GM19324 (cell line): ENCODE results near the gene PMIS2.

ENCODE experiments used
- ATAC-seq: cut with Tn5 transposase; IDR thresholded peaks from one replicate; pipeline ENCODE4 v1.9.1; 2021; ENCODE audit warnings: mild to moderate bottlenecking, moderate library complexity; ENCODE audit not compliant: unreplicated experiment, low FRiP score

Gene PMIS2

DNA sequence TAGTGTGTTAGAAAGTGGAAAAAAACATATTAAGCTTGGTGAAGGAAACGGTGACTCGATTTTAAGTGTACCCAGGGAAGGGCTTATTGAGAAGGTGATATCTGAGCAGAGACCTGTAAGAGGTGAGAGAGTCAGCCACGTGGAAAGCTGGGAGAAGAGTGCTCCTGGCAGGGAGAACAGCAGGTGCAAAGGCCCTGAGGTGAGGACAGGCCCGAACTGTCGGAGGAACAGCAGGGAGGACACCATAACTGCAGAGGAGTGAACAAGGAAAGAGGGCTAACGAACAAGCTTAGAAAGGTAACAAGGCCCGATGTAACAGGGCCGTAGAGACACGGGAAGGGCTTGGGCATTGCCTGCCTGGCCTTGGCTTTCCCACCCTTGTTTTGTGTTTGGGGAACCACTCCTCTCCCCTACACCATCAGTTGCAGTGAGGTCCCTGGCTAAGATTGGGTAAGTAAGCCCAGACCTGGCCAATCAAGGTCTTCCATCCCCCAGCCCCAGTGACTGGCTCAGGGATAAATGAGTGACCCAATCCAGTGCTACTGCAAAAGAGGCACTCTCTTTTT, 29.9 kb upstream of the PMIS2 start:
- no peak for ATAC-seq

- no peak for ATAC-seq
Observed at GRCh38 chr19:35556846-35557538, 29.0 kb upstream of the PMIS2 start.

GRCh38 chr19:35557539-35558399, 28.2 kb upstream of the PMIS2 start:
- ATAC-seq: no peak

DNA sequence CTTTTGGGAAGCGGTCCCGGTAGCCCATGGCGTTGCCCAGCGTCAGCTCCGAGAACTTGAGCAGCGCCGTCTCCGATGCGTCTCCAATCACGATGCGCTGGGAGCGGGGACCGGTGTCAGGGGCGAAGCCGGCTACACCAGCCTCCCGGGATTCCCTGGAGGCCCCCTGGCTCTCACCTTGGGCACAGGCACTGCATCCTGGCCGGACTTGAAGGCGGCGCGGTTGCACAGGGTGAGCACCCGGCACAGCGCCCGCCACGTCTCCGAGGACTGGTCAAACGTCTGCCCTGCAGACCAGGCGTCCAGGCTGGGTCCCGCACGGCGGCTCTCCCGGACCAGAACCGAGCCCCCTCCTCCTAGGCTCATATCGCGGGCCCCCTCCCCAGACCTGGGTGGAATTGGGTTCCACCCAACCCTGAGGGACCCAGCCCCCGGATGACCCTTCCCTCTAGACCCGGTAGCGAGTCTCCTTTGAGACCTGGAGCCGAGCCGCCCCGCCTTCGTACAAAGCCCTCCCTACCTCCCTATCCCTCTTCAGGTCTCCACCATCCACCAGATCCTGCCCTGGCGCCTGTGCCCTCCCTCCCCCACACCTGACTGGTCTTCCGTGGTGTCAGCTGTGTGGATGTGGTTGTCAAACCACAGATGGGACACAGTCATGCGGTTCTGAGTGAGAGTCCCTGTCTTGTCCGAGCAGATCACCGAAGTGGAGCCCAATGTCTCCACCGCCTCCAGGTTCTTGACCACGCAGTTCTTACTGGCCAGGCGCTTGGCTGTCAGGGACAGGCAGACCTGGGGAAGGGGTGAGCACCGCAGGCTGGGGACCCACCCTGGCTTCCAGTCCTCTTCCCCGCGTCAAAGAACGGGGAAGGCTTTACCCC, 27.3 kb upstream of the PMIS2 start:
- ATAC-seq: no peak

DNA sequence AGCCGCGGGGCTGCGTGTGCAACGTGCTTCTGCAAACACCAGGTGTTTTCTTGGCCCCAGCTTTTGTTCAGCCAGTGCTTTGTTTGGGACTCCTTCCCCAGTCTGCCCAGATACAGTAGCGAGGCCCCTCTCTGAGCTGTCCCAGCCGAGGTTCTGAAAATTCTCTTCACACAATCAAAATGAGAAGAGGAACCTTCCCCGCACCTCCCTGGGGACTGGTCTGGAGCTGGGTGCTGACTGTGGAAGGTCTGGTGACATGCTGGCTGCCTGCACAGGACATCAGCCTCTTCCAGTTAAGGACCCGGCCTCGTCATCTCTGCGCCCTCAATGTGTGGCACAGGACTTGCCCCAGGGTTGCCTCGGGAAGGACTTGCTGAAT, 26.7 kb upstream of the PMIS2 start:
- ATAC-seq: no peak

DNA sequence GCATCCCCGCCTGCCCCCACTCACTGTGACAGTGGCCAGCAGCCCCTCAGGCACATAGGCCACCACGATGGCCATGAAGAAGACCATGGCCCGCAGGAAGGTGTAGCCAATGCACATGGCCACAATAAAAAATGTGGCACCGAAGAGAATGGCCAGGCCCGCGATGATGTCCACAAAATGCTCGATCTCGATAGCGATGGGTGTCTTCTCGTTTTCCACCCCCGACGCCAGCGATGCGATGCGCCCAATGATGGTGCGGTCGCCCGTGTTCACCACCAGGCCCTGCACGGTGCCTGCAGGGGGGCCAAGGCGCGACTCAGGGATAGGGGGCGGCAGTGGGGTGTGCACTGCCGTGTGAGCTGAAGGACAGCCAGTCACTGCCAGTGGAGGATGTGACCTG, 26.2 kb upstream of the PMIS2 start:
- no peak for ATAC-seq

- ATAC-seq: no peak
Observed at GRCh38 chr19:35560271-35560670, 25.7 kb upstream of the PMIS2 start.

GRCh38 chr19:35560677-35561076, 25.3 kb upstream of the PMIS2 start:
- ATAC-seq: no peak

GRCh38 chr19:35561436-35561835, 24.5 kb upstream of the PMIS2 start:
- ATAC-seq: no peak

GRCh38 chr19:35562336-35562735, 23.6 kb upstream of the PMIS2 start:
- no peak for ATAC-seq

- no peak for ATAC-seq
Observed at GRCh38 chr19:35562776-35563175, 23.2 kb upstream of the PMIS2 start.

GRCh38 chr19:35563207-35563829, 22.7 kb upstream of the PMIS2 start, which contains the start of gene ATP4A:
Gene ATP4A (minus strand): TSS chr19:35563658. CDS start chr19:35563629, 29 bp downstream.
- ATAC-seq: no peak

DNA sequence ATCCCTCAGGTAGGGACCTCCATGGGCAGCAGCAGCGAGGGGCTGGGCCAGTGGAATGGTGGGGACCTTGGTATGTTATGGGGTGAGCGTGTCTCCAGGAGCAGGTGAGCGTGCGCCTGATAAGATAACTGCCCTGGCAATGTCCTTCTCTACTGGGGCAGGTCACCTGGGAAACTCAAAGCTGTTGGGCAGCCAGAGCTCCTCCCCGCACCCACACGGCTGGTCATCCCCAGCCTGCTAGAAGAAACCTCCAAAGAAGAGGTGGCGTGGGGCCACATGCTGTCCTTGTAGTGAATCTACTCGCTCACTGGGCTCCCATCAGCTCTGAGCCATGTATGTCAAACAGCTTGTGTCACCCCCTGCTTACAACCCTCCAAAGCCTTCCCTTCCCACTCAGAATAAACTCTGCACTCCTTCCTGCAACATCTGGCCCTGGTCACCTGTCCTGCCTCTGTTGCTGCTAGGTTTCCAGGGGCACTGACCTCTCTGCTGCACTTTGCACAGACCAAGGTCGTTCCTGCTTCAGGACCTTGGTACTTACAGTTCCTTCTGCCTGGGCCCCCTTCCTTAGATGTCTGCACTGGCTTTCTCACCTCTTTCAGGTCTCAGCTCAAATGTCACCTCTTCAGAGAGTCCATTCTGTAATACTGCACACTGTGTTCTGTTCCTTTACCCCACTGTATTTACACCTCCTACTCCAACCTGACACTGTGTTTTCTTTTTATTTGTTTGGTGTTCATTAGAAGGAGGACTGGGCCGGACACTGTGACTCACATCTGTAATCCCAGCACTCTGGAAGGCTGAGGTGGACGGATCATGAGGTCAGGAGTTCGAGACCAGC, 20.7 kb upstream of the PMIS2 start:
- ATAC-seq: no peak

DNA sequence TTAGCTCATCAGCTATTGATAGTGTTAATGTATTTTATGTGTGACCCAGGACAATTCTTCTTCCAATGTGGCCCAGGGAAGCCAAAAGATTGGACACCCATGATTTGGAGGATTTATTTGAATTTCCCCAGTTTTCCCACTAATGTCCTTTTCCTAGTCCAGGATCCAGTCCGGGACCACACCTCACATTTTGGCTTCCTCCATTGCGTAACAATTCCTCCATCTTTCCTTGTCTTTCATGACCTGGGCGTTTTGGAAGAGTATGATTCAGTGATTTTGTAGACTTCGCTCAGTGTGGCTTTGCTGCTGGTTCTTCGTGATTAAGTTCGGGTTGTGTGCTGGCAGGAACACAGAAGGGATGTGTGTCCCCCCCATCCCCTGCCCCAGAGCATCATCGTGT, 19.2 kb upstream of the PMIS2 start:
- ATAC-seq: no peak

DNA sequence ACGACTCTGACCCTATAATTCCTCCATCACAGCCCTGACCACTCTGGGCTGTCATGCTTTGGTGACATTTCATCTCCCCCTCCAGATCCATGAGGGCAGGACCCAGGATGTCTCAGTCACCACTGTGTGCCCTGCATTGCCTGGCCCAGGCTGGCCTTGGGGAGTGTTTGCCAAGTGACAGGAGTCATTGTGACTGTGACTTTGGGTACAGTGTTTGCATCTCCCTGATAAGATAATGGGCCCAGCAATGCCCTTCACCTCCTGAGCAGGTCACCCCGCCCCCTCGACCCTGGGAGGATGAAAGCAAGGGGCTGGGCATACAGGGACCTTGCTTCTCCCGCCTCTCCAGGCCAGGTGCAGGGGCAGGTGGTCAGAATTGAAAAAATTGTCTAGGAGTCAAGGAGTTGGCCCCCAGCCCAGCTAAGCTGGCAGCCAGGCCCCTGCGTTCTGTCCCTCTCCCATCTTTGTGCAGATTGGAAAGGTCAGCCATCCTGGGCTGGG, 16.6 kb upstream of the PMIS2 start:
- ATAC-seq: no peak

DNA sequence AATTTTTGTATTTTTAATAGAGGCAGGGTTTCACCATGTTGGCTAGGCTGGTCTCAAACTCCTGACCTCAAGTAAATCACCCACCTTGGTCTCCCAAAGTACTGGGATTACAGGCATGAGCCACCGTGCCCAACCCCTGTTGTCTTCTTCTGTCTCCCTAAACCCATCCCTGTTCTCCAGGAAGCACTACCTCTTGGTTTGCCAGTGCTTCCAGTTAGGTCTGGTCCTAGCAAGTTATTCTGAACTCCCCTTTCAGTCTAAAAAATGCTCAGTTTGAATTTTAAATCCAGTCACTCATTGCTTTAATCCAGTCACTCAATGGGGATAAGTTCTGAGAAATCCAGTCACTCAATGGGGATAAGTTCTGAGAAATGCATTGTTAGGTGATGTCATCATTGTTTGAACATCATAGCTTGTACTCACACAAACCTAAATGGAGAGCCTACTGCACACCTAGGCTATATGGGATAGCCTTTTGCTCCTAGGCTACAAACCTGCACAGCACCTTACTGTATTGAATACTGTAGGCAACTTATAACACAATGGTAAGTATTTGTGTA, 14.5 kb upstream of the PMIS2 start:
- no peak for ATAC-seq

DNA sequence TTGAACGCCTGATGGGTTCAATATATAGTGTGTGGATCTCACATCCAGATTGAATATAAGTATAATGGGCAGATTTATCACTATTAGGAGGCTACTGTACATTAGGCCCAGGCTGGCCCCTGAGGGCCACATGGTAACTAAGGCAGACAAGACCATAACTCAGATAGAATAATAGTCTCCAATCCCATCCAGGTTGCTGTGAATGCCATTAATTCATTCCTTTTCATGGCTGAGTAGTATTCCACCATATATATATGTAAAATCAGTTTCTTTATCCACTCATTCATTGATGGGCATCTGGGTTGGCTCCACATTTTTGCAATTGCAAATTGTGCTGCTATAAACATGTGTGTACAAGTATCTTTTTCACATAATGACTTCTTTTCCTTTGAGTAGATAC, 8.1 kb upstream of the PMIS2 start:
- no peak for ATAC-seq

DNA sequence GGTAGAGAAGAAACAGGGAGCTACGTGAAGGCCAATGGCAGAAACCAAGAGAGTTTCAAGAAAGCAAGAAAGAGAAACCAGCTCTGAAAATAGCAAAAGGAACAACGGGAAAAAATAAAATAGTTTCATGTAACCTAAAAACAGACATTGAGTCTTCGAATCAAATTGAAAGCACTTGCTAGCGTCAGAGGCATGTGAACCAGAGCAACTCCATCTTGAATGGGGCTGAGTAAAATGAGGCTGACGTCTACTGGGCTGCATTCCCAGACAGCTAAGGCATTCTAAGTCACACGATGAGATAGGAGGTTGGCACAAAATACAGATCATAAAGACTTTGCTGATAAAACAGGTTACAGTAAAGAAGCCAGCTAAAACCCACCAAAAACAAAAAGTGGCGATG, 7.3 kb upstream of the PMIS2 start:
- no peak for ATAC-seq

DNA sequence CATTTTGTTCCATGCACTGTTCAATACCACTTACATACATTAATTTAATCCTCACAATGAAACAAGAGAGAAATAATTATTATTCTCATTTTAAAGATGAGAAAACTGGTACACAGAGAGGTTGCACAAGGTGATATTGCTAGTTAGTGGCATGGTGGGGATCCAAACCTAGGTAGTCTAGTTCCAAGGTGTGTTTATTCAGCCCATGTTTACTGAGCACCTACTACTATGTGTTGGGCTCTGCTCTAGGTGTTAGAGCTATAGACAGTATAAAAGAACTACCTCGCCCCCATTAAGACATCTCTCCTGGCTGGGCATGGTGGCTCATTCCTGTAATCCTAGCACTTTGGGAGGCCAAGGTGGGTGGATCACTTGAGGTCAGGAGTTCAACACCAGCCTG, 3.2 kb upstream of the PMIS2 start:
- ATAC-seq: no peak
